PC-3 (cell line): ENCODE results near the gene PTGS1. TPM values are rescaled to one million over a fixed set of nuclear protein-coding genes. Genes with fewer than 3 reads are reported as not detected.

Experiments
- ATAC-seq: fragments of 200-7000 bp; cut with Tn5 transposase; 2 replicates; pipeline ENCODE4 v1.9.1; 2020; ENCODE audit warnings: mild to moderate bottlenecking, moderate library complexity
- BruUV-seq: library from RNA; stranded (reverse); fragments of 400-500 nt; replicated peaks from 2 replicates; lab custom pipeline; 2021; lab: Mats Ljungman, UMichigan
- CTCF ChIA-PET: fragments of 300-600 bp; sonication (Branson Sonifier 250); formaldehyde crosslinking; loops from one replicate; lab custom pipeline; 2022; ENCODE audit warnings: antibody characterized with exemption; lab: Charles Lee
- POLR2A ChIA-PET: fragments of 300-600 bp; sonication (Branson Sonifier 250); formaldehyde crosslinking; loops from one replicate; lab custom pipeline; 2022; ENCODE audit warnings: antibody characterized with exemption; ENCODE audit not compliant: unreplicated experiment; lab: Charles Lee
- DNase-seq: peaks from one replicate; pipeline ENCODE4 v3.0.0-alpha.2; 2015
- H2AFZ ChIP-seq: fragments of 300-600 bp; sonication (generic); 2 replicates; pipeline ENCODE4 v1.6.0; 2016; ENCODE audit warnings: antibody characterized with exemption, low read length
- H3F3A ChIP-seq: fragments of 300-600 bp; sonication (generic); one replicate; pipeline ENCODE4 v1.6.0; 2017; ENCODE audit warnings: antibody characterized with exemption, low read length, control low read depth, mild to moderate bottlenecking; ENCODE audit not compliant: unreplicated experiment
- H3K27ac ChIP-seq: fragments of 300-600 bp; sonication (generic); 2 replicates; pipeline ENCODE4 v1.5.1; 2016; ENCODE audit warnings: mild to moderate bottlenecking, low read length
- H3K27me3 ChIP-seq: fragments of 300-600 bp; sonication (generic); 2 replicates; pipeline ENCODE4 v1.6.1; 2016; ENCODE audit warnings: low read length, mixed read lengths
- H3K36me3 ChIP-seq: fragments of 300-600 bp; sonication (generic); 2 replicates; pipeline ENCODE4 v1.6.1; 2016; ENCODE audit warnings: low read depth, mixed run types, low read length, mixed read lengths
- H3K4me1 ChIP-seq: fragments of 300-600 bp; sonication (generic); 2 replicates; pipeline ENCODE4 v1.5.1; 2016; ENCODE audit warnings: low read length; ENCODE audit not compliant: insufficient read depth
- H3K4me2 ChIP-seq: fragments of 300-600 bp; sonication (generic); 2 replicates; pipeline ENCODE4 v1.6.0; 2016; ENCODE audit warnings: low read length
- H3K4me3 ChIP-seq: fragments of 300-600 bp; sonication (generic); 2 replicates; pipeline ENCODE4 v1.5.1; 2016; ENCODE audit warnings: mild to moderate bottlenecking, low read length, mixed read lengths
- H3K79me2 ChIP-seq: fragments of 300-600 bp; sonication (generic); 2 replicates; pipeline ENCODE4 v1.6.1; 2017; ENCODE audit warnings: low read length, mixed read lengths
- H3K9ac ChIP-seq: fragments of 300-600 bp; sonication (generic); 2 replicates; pipeline ENCODE4 v1.6.0; 2016; ENCODE audit warnings: mild to moderate bottlenecking, low read length
- H3K9me2 ChIP-seq: fragments of 300-600 bp; sonication (generic); replicated peaks from 2 replicates; pipeline ENCODE4 v1.6.1; 2016; ENCODE audit warnings: mixed run types, low read length, mixed read lengths
- H3K9me3 ChIP-seq: fragments of 300-600 bp; sonication (generic); 2 replicates; pipeline ENCODE4 v1.6.1; 2016; ENCODE audit warnings: low read length, mixed read lengths
- H4K20me1 ChIP-seq: fragments of 300-600 bp; sonication (generic); 2 replicates; pipeline ENCODE4 v1.6.1; 2016; ENCODE audit warnings: low read length, mixed read lengths
- EZH2 ChIP-seq: fragments of 300-600 bp; sonication (generic); IDR thresholded peaks from one replicate; pipeline ENCODE4 v1.6.1; 2017; ENCODE audit warnings: antibody characterized with exemption, mild to moderate bottlenecking, low read length; ENCODE audit not compliant: unreplicated experiment
- EZH2phosphoT487 ChIP-seq: fragments of 300-600 bp; sonication (generic); IDR thresholded peaks from 2 replicates; pipeline ENCODE4 v1.6.1; 2018; ENCODE audit warnings: mild to moderate bottlenecking, antibody characterized with exemption, low read length, borderline replicate concordance
- intact Hi-C: fragments of 100-400 bp; cut with micrococcal nuclease; formaldehyde crosslinking; loops from 2 replicates; pipeline ENCODE4 v1.9.0; 2023
- total RNA-seq: library from RNA; depleted of rRNA; stranded (reverse); fragments of >200 nt; gene quantifications from 2 replicates; pipeline ENCODE4 v1.2.3, GENCODE V29; 2014
- TF ChIP-seq, protein P1 (sequence below): fragments of 300-600 bp; sonication (generic); conservative IDR thresholded peaks from 2 replicates; pipeline ENCODE4 v1.5.1; 2017; ENCODE audit warnings: antibody characterized with exemption, low read depth, mild to moderate bottlenecking, low read length

Gene PTGS1
- total RNA-seq, 1 experiment from 2014 or later, result 0.44 TPM

DNA sequence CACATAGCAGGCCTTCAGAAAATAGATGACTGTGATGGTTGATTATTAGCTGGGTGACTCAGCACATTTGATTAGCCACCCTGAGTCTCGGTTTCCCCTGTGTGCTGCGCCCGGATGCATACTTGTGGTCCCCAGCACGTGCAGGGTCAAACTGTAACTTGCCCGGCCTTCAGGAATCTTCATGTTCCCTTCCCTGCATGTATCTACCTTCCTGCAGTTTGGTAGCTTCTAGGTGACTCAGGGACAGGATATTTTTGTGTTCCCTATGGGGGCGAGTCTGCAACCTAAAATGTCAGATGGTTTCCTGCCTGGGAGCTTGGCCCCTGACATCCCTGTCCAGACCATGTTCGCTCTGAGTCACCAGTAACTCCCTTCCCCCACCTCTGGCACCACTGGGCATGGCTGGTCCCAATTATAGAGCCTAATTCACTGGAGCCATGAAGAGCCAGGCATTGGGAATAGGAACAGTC lies 13.2 kb downstream of the PTGS1 start:
- CTCF ChIA-PET, result no interaction called here
- no peaks in the 10 kb centered on the region for H3K27me3 ChIP-seq
- H4K20me1 ChIP-seq, result no peaks in the 10 kb centered on the region
- H3K9me3 ChIP-seq, result no peaks in the 10 kb centered on the region
- H3K9me2 ChIP-seq, result no peaks in the 10 kb centered on the region
- no peaks in the 10 kb centered on the region for H3K36me3 ChIP-seq
- no TSS peak for BruUV-seq
- H3K4me1 ChIP-seq, result peaks cover 5% of the 10 kb centered on the region
- TF ChIP-seq EZH2, result no peak
- TF ChIP-seq, protein P1, sequence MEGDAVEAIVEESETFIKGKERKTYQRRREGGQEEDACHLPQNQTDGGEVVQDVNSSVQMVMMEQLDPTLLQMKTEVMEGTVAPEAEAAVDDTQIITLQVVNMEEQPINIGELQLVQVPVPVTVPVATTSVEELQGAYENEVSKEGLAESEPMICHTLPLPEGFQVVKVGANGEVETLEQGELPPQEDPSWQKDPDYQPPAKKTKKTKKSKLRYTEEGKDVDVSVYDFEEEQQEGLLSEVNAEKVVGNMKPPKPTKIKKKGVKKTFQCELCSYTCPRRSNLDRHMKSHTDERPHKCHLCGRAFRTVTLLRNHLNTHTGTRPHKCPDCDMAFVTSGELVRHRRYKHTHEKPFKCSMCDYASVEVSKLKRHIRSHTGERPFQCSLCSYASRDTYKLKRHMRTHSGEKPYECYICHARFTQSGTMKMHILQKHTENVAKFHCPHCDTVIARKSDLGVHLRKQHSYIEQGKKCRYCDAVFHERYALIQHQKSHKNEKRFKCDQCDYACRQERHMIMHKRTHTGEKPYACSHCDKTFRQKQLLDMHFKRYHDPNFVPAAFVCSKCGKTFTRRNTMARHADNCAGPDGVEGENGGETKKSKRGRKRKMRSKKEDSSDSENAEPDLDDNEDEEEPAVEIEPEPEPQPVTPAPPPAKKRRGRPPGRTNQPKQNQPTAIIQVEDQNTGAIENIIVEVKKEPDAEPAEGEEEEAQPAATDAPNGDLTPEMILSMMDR, result no peak
- TF ChIP-seq EZH2phosphoT487, result no peak
- H3K4me2 ChIP-seq, result no peak overlapping the region
- no peak for ATAC-seq
- intact Hi-C loops, result no loop called here
- no peak overlapping the region for H3K4me3 ChIP-seq
- no peaks in the 10 kb centered on the region for H3K79me2 ChIP-seq
- DNase-seq, result peak; percentile 27
- no peak overlapping the region for H3K9ac ChIP-seq
- H3K27ac ChIP-seq, result no peak overlapping the region
- POLR2A ChIA-PET, result no interaction called here
- no peaks in the 10 kb centered on the region for H3F3A ChIP-seq
- H2AFZ ChIP-seq, result no peak overlapping the region

DNA sequence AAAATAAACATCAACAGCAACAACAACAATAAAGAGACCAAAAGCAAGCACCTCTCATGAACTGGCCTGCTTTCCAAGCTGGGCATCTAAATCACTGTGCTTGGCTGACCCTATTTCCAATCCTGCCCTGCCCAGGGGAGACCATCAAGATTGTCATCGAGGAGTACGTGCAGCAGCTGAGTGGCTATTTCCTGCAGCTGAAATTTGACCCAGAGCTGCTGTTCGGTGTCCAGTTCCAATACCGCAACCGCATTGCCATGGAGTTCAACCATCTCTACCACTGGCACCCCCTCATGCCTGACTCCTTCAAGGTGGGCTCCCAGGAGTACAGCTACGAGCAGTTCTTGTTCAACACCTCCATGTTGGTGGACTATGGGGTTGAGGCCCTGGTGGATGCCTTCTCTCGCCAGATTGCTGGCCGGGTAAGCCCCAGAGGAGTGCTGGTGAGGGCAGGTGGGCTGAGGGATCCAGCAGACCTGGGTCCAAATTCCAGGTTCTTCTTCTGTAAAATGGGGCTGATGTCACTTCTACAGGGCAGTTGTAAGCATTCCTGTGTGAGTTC lies 15.6 kb downstream of the PTGS1 start:
- no peak for DNase-seq
- H3K4me2 ChIP-seq, result no peak overlapping the region
- H3K9ac ChIP-seq, result no peak overlapping the region
- H3K27ac ChIP-seq, result no peak overlapping the region
- no peak overlapping the region for H2AFZ ChIP-seq
- no peaks in the 10 kb centered on the region for H3K79me2 ChIP-seq
- intact Hi-C loops, result no loop called here
- BruUV-seq, result no TSS peak
- ChIA-PET CTCF (no interaction called here), POLR2A (no interaction called here)
- TF ChIP-seq, protein P1, result no peak
- TF ChIP-seq EZH2phosphoT487, result no peak
- no peak for TF ChIP-seq EZH2
- no peak overlapping the region for H3K4me3 ChIP-seq
- no peak for ATAC-seq
- H3K4me1 ChIP-seq, result peaks cover 5% of the 10 kb centered on the region
- H3K9me2 ChIP-seq, result no peaks in the 10 kb centered on the region
- no peaks in the 10 kb centered on the region for H3F3A ChIP-seq
- H3K36me3 ChIP-seq, result no peaks in the 10 kb centered on the region
- no peaks in the 10 kb centered on the region for H3K27me3 ChIP-seq
- H4K20me1 ChIP-seq, result no peaks in the 10 kb centered on the region
- no peaks in the 10 kb centered on the region for H3K9me3 ChIP-seq

DNA sequence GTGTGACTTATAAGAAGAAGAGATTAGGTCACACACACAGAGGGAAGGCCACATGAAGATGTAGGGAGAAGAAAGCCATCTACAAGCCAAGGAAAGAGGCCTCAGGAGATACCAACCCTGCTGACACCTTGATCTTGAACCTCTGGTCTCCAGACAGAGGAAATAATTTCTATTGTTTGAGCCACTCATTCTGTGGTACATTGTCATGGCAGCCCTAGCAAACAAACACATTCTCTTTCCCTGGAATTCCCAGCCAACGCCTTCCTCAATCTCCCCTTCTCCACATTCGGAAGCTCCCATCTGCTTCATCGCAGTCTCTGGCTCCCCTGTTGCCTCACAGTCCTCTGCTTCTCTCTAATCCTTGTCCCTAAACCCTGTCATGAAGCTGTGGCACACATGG lies 16.7 kb downstream of the PTGS1 start:
- POLR2A ChIA-PET, result no interaction called here
- H4K20me1 ChIP-seq, result no peaks in the 10 kb centered on the region
- H3F3A ChIP-seq, result no peaks in the 10 kb centered on the region
- CTCF ChIA-PET, result no interaction called here
- peaks cover 5% of the 10 kb centered on the region for H3K4me1 ChIP-seq
- H3K27me3 ChIP-seq, result no peaks in the 10 kb centered on the region
- TF ChIP-seq, protein P1, result no peak
- TF ChIP-seq EZH2phosphoT487, result no peak
- TF ChIP-seq EZH2, result no peak
- H3K4me3 ChIP-seq, result no peak overlapping the region
- no TSS peak for BruUV-seq
- no peaks in the 10 kb centered on the region for H3K9me2 ChIP-seq
- ATAC-seq (no peak), DNase-seq (no peak)
- H3K9me3 ChIP-seq, result no peaks in the 10 kb centered on the region
- no peak overlapping the region for H2AFZ ChIP-seq
- H3K4me2 ChIP-seq, result no peak overlapping the region
- H3K36me3 ChIP-seq, result no peaks in the 10 kb centered on the region
- H3K9ac ChIP-seq, result no peak overlapping the region
- H3K27ac ChIP-seq, result no peak overlapping the region
- no peaks in the 10 kb centered on the region for H3K79me2 ChIP-seq
- intact Hi-C loops, result no loop called here
